GM13977 (cell line): ENCODE results near the gene ADAMTS17.
"Not testable (repeated sequence)": the region's sequence is repeated elsewhere in the genome, so short reads cannot be mapped to it uniquely, and the experiment has no call there.

ENCODE experiments used
- DNase-seq: peaks from one replicate; pipeline ENCODE4 v3.0.0; 2012; ENCODE audit warnings: low spot score
- CTCF ChIP-seq: IDR thresholded peaks from 2 replicates; pipeline ENCODE4 v1.5.1; 2012; ENCODE audit warnings: mild to moderate bottlenecking, control low read depth; ENCODE audit not compliant: insufficient read depth; ENCODE audit errors: extremely low read depth, missing control alignments
- in situ Hi-C: fragments of 300-500 bp; cut with MboI; formaldehyde crosslinking; loops from one replicate; pipeline ENCODE4 v1.12.0; 2022; ENCODE audit warnings: low sequenced_read_pairs, low pct_unique_long_range_greater_than_20kb, mixed read lengths, inconsistent platforms; ENCODE audit not compliant: unreplicated experiment

Gene ADAMTS17

GRCh38 chr15:100092034-100092433, 249.7 kb downstream of the ADAMTS17 start:
- no peak for DNase-seq
- TF ChIP-seq CTCF: no peak
- in situ Hi-C loops: no loop called here

- TF ChIP-seq CTCF: no peak
- no peak for DNase-seq
- in situ Hi-C loops: no loop called here
Measured at GRCh38 chr15:100090411-100090810, 251.4 kb downstream of the ADAMTS17 start.

- DNase-seq, in situ Hi-C loops: not testable (repeated sequence)
Measured at GRCh38 chr15:100084042-100084821, 257.5 kb downstream of the ADAMTS17 start.

- no peak for TF ChIP-seq CTCF
- in situ Hi-C loops: no loop called here
- no peak for DNase-seq
Measured at GRCh38 chr15:100083572-100083971, 258.2 kb downstream of the ADAMTS17 start.

- DNase-seq: no peak
- TF ChIP-seq CTCF: no peak
- in situ Hi-C loops: no loop called here
Measured at GRCh38 chr15:100082761-100083402, 258.9 kb downstream of the ADAMTS17 start.

GRCh38 chr15:100081454-100081853, 260.3 kb downstream of the ADAMTS17 start:
- no peak for DNase-seq
- in situ Hi-C loops: no loop called here
- no peak for TF ChIP-seq CTCF

GRCh38 chr15:100078511-100079220, 263.1 kb downstream of the ADAMTS17 start:
- no peak for DNase-seq
- TF ChIP-seq CTCF: no peak
- in situ Hi-C loops: no loop called here
